ENCODE measurements around the gene PAGE2B. TPM values are rescaled to one million over a fixed set of nuclear protein-coding genes. Genes with fewer than 3 reads are reported as not detected.

Gene PAGE2B
- total and polyA plus RNA-seq, 9 of the 15 experiments (the other 6 are each of a cell fraction or from before 2014, with no cell fraction given): 1.8 to 36.0 (median 16.5) TPM

Other genes starting within 250 kb of the PAGE2B start
- gene TRO, start 154.2 kb upstream of the PAGE2B start, total RNA-seq (2014; rRNA removed): 0.41 and 0.65 TPM in 2 replicates
- 0.33 and 0.45 TPM in 2 replicates for gene TRO, start 154.2 kb upstream of the PAGE2B start, total RNA-seq (2014; rRNA removed; fragmentation: Illumina TruSeq; extraction: Trizol)
- 0.26 and 0.40 TPM in 2 replicates for gene TRO, start 154.2 kb upstream of the PAGE2B start, total RNA-seq (2015; rRNA removed; fragmentation: Illumina TruSeq; extraction: Trizol)
- 0.74 and 1.7 TPM in 2 replicates for gene TRO, start 154.2 kb upstream of the PAGE2B start, total RNA-seq (2021)
- gene TRO, start 154.2 kb upstream of the PAGE2B start, polyA plus RNA-seq (2011; rRNA removed): 0.18 TPM in 2 replicates
- 0.73 and 1.3 TPM in 2 replicates for gene TRO, start 154.2 kb upstream of the PAGE2B start, polyA plus RNA-seq (2014; fragmentation: Illumina TruSeq; extraction: Trizol)
- gene TRO, start 154.2 kb upstream of the PAGE2B start, polyA plus RNA-seq (2014; fragmentation: Nextera tagmentation; extraction: Ambion mirVana): 1 to 10 TPM in 1 of 2 experiments, under 1 TPM in 1; 0.38 to 1.1 TPM
- gene TRO, start 154.2 kb upstream of the PAGE2B start, polyA plus RNA-seq (2014; rRNA removed): 0.63 and 0.93 TPM in 2 replicates
- not detected in 2 replicates for gene PFKFB1, start 80.8 kb upstream of the PAGE2B start, total RNA-seq (2014; rRNA removed)
- gene PFKFB1, start 80.8 kb upstream of the PAGE2B start, total RNA-seq (2014; rRNA removed; fragmentation: Illumina TruSeq; extraction: Trizol): 0.15 TPM in 1 of 2 replicates, not detected in the other
- 0.11 and 0.18 TPM in 2 replicates for gene PFKFB1, start 80.8 kb upstream of the PAGE2B start, total RNA-seq (2015; rRNA removed; fragmentation: Illumina TruSeq; extraction: Trizol)
- 0.24 TPM in 1 of 2 replicates, not detected in the other for gene PFKFB1, start 80.8 kb upstream of the PAGE2B start, total RNA-seq (2021)
- gene PFKFB1, start 80.8 kb upstream of the PAGE2B start, polyA plus RNA-seq (2011; rRNA removed): 0.18 and 0.22 TPM in 2 replicates
- 0.09 and 0.15 TPM in 2 replicates for gene PFKFB1, start 80.8 kb upstream of the PAGE2B start, polyA plus RNA-seq (2014; fragmentation: Illumina TruSeq; extraction: Trizol)
- gene PFKFB1, start 80.8 kb upstream of the PAGE2B start, polyA plus RNA-seq (2014; fragmentation: Nextera tagmentation; extraction: Ambion mirVana): under 1 TPM in 1 of 2 experiments, not detected in 1; 0.07 TPM
- gene PFKFB1, start 80.8 kb upstream of the PAGE2B start, polyA plus RNA-seq (2014; rRNA removed): 0.08 TPM in 1 of 2 replicates, not detected in the other
- 9.4 and 14.6 TPM in 2 replicates for gene APEX2, start 74.7 kb upstream of the PAGE2B start, total RNA-seq (2014; rRNA removed)
- 9.2 and 11.1 TPM in 2 replicates for gene APEX2, start 74.7 kb upstream of the PAGE2B start, total RNA-seq (2014; rRNA removed; fragmentation: Illumina TruSeq; extraction: Trizol)
- gene APEX2, start 74.7 kb upstream of the PAGE2B start, total RNA-seq (2015; rRNA removed; fragmentation: Illumina TruSeq; extraction: Trizol): 13.0 and 13.3 TPM in 2 replicates
- 25.9 and 28.9 TPM in 2 replicates for gene APEX2, start 74.7 kb upstream of the PAGE2B start, total RNA-seq (2021)
- 27.6 and 36.8 TPM in 2 replicates for gene APEX2, start 74.7 kb upstream of the PAGE2B start, polyA plus RNA-seq (2011; rRNA removed)
- 27.4 and 28.9 TPM in 2 replicates for gene APEX2, start 74.7 kb upstream of the PAGE2B start, polyA plus RNA-seq (2014; fragmentation: Illumina TruSeq; extraction: Trizol)
- 10 to 100 TPM; 16.4 to 34.2 TPM for gene APEX2, start 74.7 kb upstream of the PAGE2B start, polyA plus RNA-seq (2014; fragmentation: Nextera tagmentation; extraction: Ambion mirVana)
- 27.0 and 31.3 TPM in 2 replicates for gene APEX2, start 74.7 kb upstream of the PAGE2B start, polyA plus RNA-seq (2014; rRNA removed)
- 30.2 and 37.7 TPM in 2 replicates for gene ALAS2, start 44.1 kb upstream of the PAGE2B start, total RNA-seq (2014; rRNA removed)
- gene ALAS2, start 44.1 kb upstream of the PAGE2B start, total RNA-seq (2014; rRNA removed; fragmentation: Illumina TruSeq; extraction: Trizol): 25.1 and 27.0 TPM in 2 replicates
- gene ALAS2, start 44.1 kb upstream of the PAGE2B start, total RNA-seq (2015; rRNA removed; fragmentation: Illumina TruSeq; extraction: Trizol): 14.6 and 16.3 TPM in 2 replicates
- gene ALAS2, start 44.1 kb upstream of the PAGE2B start, total RNA-seq (2021): 27.2 and 31.3 TPM in 2 replicates
- gene ALAS2, start 44.1 kb upstream of the PAGE2B start, polyA plus RNA-seq (2011; rRNA removed): 75.3 and 88.1 TPM in 2 replicates
- gene ALAS2, start 44.1 kb upstream of the PAGE2B start, polyA plus RNA-seq (2014; fragmentation: Illumina TruSeq; extraction: Trizol): 41.9 and 48.2 TPM in 2 replicates
- 100 to 1,000 TPM in 1 of 2 experiments, 10 to 100 TPM in 1; 43.5 to 101 TPM for gene ALAS2, start 44.1 kb upstream of the PAGE2B start, polyA plus RNA-seq (2014; fragmentation: Nextera tagmentation; extraction: Ambion mirVana)
- 33.4 and 37.0 TPM in 2 replicates for gene ALAS2, start 44.1 kb upstream of the PAGE2B start, polyA plus RNA-seq (2014; rRNA removed)
- 0.59 and 0.78 TPM in 2 replicates for gene PAGE2, start 14.0 kb downstream of the PAGE2B start, total RNA-seq (2014; rRNA removed)
- 1.6 and 2.1 TPM in 2 replicates for gene PAGE2, start 14.0 kb downstream of the PAGE2B start, total RNA-seq (2014; rRNA removed; fragmentation: Illumina TruSeq; extraction: Trizol)
- gene PAGE2, start 14.0 kb downstream of the PAGE2B start, total RNA-seq (2015; rRNA removed; fragmentation: Illumina TruSeq; extraction: Trizol): 1.2 and 2.1 TPM in 2 replicates
- 0.78 TPM in 1 of 2 replicates, not detected in the other for gene PAGE2, start 14.0 kb downstream of the PAGE2B start, total RNA-seq (2021)
- gene PAGE2, start 14.0 kb downstream of the PAGE2B start, polyA plus RNA-seq (2011; rRNA removed): 0.40 and 2.4 TPM in 2 replicates
- 1.3 and 1.4 TPM in 2 replicates for gene PAGE2, start 14.0 kb downstream of the PAGE2B start, polyA plus RNA-seq (2014; fragmentation: Illumina TruSeq; extraction: Trizol)
- 1 to 10 TPM; 3.0 to 3.7 TPM for gene PAGE2, start 14.0 kb downstream of the PAGE2B start, polyA plus RNA-seq (2014; fragmentation: Nextera tagmentation; extraction: Ambion mirVana)
- gene PAGE2, start 14.0 kb downstream of the PAGE2B start, polyA plus RNA-seq (2014; rRNA removed): 0.22 and 0.77 TPM in 2 replicates
- gene PAGE5, start 145.3 kb downstream of the PAGE2B start, total RNA-seq (2014; rRNA removed): 175 and 195 TPM in 2 replicates
- 342 and 391 TPM in 2 replicates for gene PAGE5, start 145.3 kb downstream of the PAGE2B start, total RNA-seq (2014; rRNA removed; fragmentation: Illumina TruSeq; extraction: Trizol)
- gene PAGE5, start 145.3 kb downstream of the PAGE2B start, total RNA-seq (2015; rRNA removed; fragmentation: Illumina TruSeq; extraction: Trizol): 322 and 336 TPM in 2 replicates
- gene PAGE5, start 145.3 kb downstream of the PAGE2B start, total RNA-seq (2021): 143 and 149 TPM in 2 replicates
- gene PAGE5, start 145.3 kb downstream of the PAGE2B start, polyA plus RNA-seq (2011; rRNA removed): 42.0 and 146 TPM in 2 replicates
- gene PAGE5, start 145.3 kb downstream of the PAGE2B start, polyA plus RNA-seq (2014; fragmentation: Illumina TruSeq; extraction: Trizol): 344 and 376 TPM in 2 replicates
- gene PAGE5, start 145.3 kb downstream of the PAGE2B start, polyA plus RNA-seq (2014; fragmentation: Nextera tagmentation; extraction: Ambion mirVana): 100 to 1,000 TPM; 570 to 571 TPM
- gene PAGE5, start 145.3 kb downstream of the PAGE2B start, polyA plus RNA-seq (2014; rRNA removed): 346 and 392 TPM in 2 replicates
- not detected in 2 replicates for gene PAGE3, start 189.9 kb downstream of the PAGE2B start, total RNA-seq (2014; rRNA removed)
- not detected in 2 replicates for gene PAGE3, start 189.9 kb downstream of the PAGE2B start, total RNA-seq (2014; rRNA removed; fragmentation: Illumina TruSeq; extraction: Trizol)
- not detected in 2 replicates for gene PAGE3, start 189.9 kb downstream of the PAGE2B start, total RNA-seq (2015; rRNA removed; fragmentation: Illumina TruSeq; extraction: Trizol)
- not detected in 2 replicates for gene PAGE3, start 189.9 kb downstream of the PAGE2B start, total RNA-seq (2021)
- not detected in 2 replicates for gene PAGE3, start 189.9 kb downstream of the PAGE2B start, polyA plus RNA-seq (2011; rRNA removed)
- not detected in 2 replicates for gene PAGE3, start 189.9 kb downstream of the PAGE2B start, polyA plus RNA-seq (2014; fragmentation: Illumina TruSeq; extraction: Trizol)
- gene PAGE3, start 189.9 kb downstream of the PAGE2B start, polyA plus RNA-seq (2014; fragmentation: Nextera tagmentation; extraction: Ambion mirVana): not detected
- not detected in 2 replicates for gene PAGE3, start 189.9 kb downstream of the PAGE2B start, polyA plus RNA-seq (2014; rRNA removed)